ENCODE measurements around the gene PIM3.

The PIM3 gene

DNA sequence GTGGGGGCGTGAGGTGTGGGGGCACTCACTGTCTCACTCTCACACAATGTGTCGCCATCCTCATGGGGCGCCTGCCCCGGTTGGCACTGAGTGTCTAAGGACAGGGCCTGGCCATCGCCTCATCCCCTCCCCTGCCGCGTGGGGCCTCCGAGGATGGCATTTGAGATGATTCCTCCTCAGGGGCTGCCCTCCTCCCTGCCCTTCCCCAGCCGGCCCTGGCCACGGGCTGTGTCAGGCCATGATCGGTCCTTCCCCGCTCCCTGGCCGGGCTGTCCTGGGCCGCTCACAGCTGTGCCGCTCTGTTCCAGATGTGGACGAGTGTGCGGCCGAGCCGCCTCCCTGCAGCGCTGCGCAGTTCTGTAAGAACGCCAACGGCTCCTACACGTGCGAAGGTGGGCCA is 37.6 kb upstream of the PIM3 start:
- Histone ChIP-seq H3K4me3 (ENCODE audit: low read length) (no peak overlapping the region), H3K4me2 (ENCODE audit: low read depth, low read length) (no peak overlapping the region), H3K9me2 (replicated peaks; ENCODE audit: insufficient read depth, low read length) (no peaks in the 10 kb centered on the region), H3K27ac (ENCODE audit: low read length) (no peak overlapping the region), H3K79me2 (ENCODE audit: low read length) (peaks cover 8% of the 10 kb centered on the region), H2AFZ (ENCODE audit: low read length) (no peak overlapping the region), H3K9me3 (replicated peaks; ENCODE audit: insufficient read depth, low read length) (no peaks in the 10 kb centered on the region), H3K27me3 (replicated peaks; ENCODE audit: insufficient read depth, low read length) (no peaks in the 10 kb centered on the region), H3F3A (ENCODE audit: insufficient read depth, low read length) (peaks cover 3% of the 10 kb centered on the region; the same call in 1 of the 2 replicates), H4K20me1 (ENCODE audit: insufficient read depth, low read length) (no peaks in the 10 kb centered on the region), H3K4me1 (ENCODE audit: low read length) (peaks cover 10% of the 10 kb centered on the region; the same call in 1 of the 2 replicates), H3K36me3 (replicated peaks; ENCODE audit: insufficient read depth, low read length) (no peaks in the 10 kb centered on the region), H3K9ac (ENCODE audit: low read length) (no peak overlapping the region)
- no peak for TF ChIP-seq EZH2phosphoT487 (IDR thresholded peaks at IDR 0.05; ENCODE audit: low read length)
- TF ChIP-seq, protein P1, sequence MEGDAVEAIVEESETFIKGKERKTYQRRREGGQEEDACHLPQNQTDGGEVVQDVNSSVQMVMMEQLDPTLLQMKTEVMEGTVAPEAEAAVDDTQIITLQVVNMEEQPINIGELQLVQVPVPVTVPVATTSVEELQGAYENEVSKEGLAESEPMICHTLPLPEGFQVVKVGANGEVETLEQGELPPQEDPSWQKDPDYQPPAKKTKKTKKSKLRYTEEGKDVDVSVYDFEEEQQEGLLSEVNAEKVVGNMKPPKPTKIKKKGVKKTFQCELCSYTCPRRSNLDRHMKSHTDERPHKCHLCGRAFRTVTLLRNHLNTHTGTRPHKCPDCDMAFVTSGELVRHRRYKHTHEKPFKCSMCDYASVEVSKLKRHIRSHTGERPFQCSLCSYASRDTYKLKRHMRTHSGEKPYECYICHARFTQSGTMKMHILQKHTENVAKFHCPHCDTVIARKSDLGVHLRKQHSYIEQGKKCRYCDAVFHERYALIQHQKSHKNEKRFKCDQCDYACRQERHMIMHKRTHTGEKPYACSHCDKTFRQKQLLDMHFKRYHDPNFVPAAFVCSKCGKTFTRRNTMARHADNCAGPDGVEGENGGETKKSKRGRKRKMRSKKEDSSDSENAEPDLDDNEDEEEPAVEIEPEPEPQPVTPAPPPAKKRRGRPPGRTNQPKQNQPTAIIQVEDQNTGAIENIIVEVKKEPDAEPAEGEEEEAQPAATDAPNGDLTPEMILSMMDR (IDR thresholded peaks at IDR 0.05; ENCODE audit: low read length) = no peak
- TF ChIP-seq EZH2 (optimal IDR thresholded peaks at IDR 0.05; ENCODE audit: low read depth, low read length) = no peak
- DNase-seq = no peak

DNA sequence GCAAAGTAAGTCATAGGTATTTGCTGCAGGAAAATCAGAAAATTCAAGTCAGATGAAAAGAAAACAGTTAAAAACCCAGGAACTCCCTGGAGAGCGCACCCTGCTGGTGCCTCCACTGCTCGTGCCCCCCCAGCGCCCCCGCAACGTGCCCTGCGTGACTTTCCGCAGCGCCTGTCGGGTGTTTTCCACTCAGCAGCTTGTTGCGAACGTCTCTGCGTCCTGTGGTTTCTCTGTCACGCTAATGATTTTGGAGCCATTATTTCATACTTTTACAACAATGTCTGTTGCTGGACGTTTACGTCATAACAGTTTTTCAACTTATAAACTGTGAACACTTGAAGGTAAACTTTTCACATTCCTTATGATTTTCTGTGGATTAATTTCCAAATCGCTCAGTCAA is 37.1 kb upstream of the PIM3 start:
- Histone ChIP-seq H3K9ac (ENCODE audit: low read length) (no peak overlapping the region), H3K27ac (ENCODE audit: low read length) (no peak overlapping the region), H2AFZ (ENCODE audit: low read length) (no peak overlapping the region), H3K27me3 (replicated peaks; ENCODE audit: insufficient read depth, low read length) (no peaks in the 10 kb centered on the region), H3K4me1 (ENCODE audit: low read length) (peaks cover 10% of the 10 kb centered on the region; the same call in 1 of the 2 replicates), H3K79me2 (ENCODE audit: low read length) (peaks cover 8% of the 10 kb centered on the region), H4K20me1 (ENCODE audit: insufficient read depth, low read length) (no peaks in the 10 kb centered on the region), H3K36me3 (replicated peaks; ENCODE audit: insufficient read depth, low read length) (no peaks in the 10 kb centered on the region), H3K9me2 (replicated peaks; ENCODE audit: insufficient read depth, low read length) (no peaks in the 10 kb centered on the region), H3K4me2 (ENCODE audit: low read depth, low read length) (no peak overlapping the region), H3F3A (ENCODE audit: insufficient read depth, low read length) (peaks cover 3% of the 10 kb centered on the region; the same call in 1 of the 2 replicates), H3K4me3 (ENCODE audit: low read length) (no peak overlapping the region), H3K9me3 (replicated peaks; ENCODE audit: insufficient read depth, low read length) (no peaks in the 10 kb centered on the region)
- DNase-seq = no peak
- TF ChIP-seq, protein P1 (IDR thresholded peaks at IDR 0.05; ENCODE audit: low read length) = no peak
- TF ChIP-seq EZH2 (optimal IDR thresholded peaks at IDR 0.05; ENCODE audit: low read depth, low read length) (no peak), EZH2phosphoT487 (IDR thresholded peaks at IDR 0.05; ENCODE audit: low read length) (no peak)

DNA sequence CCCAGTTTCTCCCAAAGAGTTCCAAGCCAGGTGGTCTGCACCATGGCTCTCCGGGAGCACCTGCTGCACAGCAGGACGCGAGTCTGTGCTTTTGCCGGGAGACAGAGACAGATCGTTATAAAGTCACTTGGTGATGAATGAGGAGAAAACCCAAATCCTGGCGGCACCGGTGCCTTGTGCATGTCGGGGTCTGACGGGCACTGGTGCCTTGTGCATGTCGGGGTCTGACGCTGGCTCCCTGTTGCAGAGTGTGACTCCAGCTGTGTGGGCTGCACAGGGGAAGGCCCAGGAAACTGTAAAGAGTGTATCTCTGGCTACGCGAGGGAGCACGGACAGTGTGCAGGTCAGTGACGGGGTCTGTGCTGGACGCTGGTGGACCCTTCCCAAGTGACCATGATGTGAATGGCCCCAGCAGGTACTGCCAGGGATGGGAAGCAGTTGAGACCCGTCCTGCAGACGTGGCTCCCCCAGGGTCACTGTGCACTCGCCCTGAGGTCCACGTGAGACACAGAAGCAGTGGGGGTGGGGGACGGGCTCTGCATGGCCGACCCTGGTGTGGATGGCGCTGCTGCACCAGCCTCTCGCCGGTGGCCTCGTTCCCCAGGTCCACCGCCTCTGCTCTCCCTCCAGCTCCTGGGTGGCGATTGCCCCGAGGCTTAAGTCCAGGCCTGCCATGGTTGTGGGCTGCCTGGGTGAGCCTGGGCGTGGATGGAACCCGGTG is 36.3 kb upstream of the PIM3 start:
- H4K20me1 ChIP-seq (ENCODE audit: insufficient read depth, low read length) = no peaks in the 10 kb centered on the region
- no peaks in the 10 kb centered on the region for H3K27me3 ChIP-seq (replicated peaks; ENCODE audit: insufficient read depth, low read length)
- H3K9me3 ChIP-seq (replicated peaks; ENCODE audit: insufficient read depth, low read length) = no peaks in the 10 kb centered on the region
- no peak overlapping the region for H3K4me3 ChIP-seq (ENCODE audit: low read length)
- no peaks in the 10 kb centered on the region for H3K36me3 ChIP-seq (replicated peaks; ENCODE audit: insufficient read depth, low read length)
- H3K27ac ChIP-seq (ENCODE audit: low read length) = no peak overlapping the region
- no peak overlapping the region for H2AFZ ChIP-seq (ENCODE audit: low read length)
- DNase-seq = no peak
- no peak overlapping the region for H3K4me2 ChIP-seq (ENCODE audit: low read depth, low read length)
- peaks cover 3% of the 10 kb centered on the region; the same call in 1 of the 2 replicates for H3F3A ChIP-seq (ENCODE audit: insufficient read depth, low read length)
- H3K79me2 ChIP-seq (ENCODE audit: low read length) = peaks cover 5% of the 10 kb centered on the region
- TF ChIP-seq EZH2 (optimal IDR thresholded peaks at IDR 0.05; ENCODE audit: low read depth, low read length) (no peak), EZH2phosphoT487 (IDR thresholded peaks at IDR 0.05; ENCODE audit: low read length) (no peak)
- TF ChIP-seq, protein P1 (IDR thresholded peaks at IDR 0.05; ENCODE audit: low read length) = no peak
- H3K9me2 ChIP-seq (replicated peaks; ENCODE audit: insufficient read depth, low read length) = no peaks in the 10 kb centered on the region
- no peak overlapping the region for H3K9ac ChIP-seq (ENCODE audit: low read length)
- H3K4me1 ChIP-seq (ENCODE audit: low read length) = peaks cover 7% of the 10 kb centered on the region; the same call in 1 of the 2 replicates

All from MM.1S (cell line).